ENCODE results near the gene RAB11FIP4. TPM values are rescaled to one million over a fixed set of nuclear protein-coding genes. Genes with fewer than 3 reads are reported as not detected.
A peak's percentile ranks its signal among the peaks of the same experiment; 100 is the strongest.

Gene RAB11FIP4
- total and polyA plus RNA-seq, 2 of the 13 experiments (the other 11 are each of a cell fraction or from before 2014, with no cell fraction given), result 28.0 to 89.3 TPM

- TF ChIP-seq RNF219 (CRISPR knock-in tag; IDR thresholded peaks at IDR 0.05), result no peak
- no peak for TF ChIP-seq SRSF1 (optimal IDR thresholded peaks at IDR 0.05; ENCODE audit: low read depth, low read length)
- TF ChIP-seq IRF1 (CRISPR knock-in tag; IDR thresholded peaks at IDR 0.05; ENCODE audit: low read depth), result no peak
- peak; percentile 84; the same call in 1 of the 2 replicates for TF ChIP-seq ZSCAN12 (CRISPR knock-in tag; IDR thresholded peaks at IDR 0.05)
- peak; percentile 23; the same call in 1 of the 2 replicates for TF ChIP-seq ZNF281 (CRISPR knock-in tag; IDR thresholded peaks at IDR 0.05; ENCODE audit: borderline replicate concordance)
- TF ChIP-seq FOXA1 (IDR thresholded peaks at IDR 0.05), result no peak
- TF ChIP-seq FOXA1 (CRISPR knock-in tag; IDR thresholded peaks at IDR 0.05), result no peak
- no peak for TF ChIP-seq ZZZ3 (CRISPR knock-in tag; IDR thresholded peaks at IDR 0.05; ENCODE audit: borderline replicate concordance)
- TF ChIP-seq EZH2 (conservative IDR thresholded peaks at IDR 0.05; ENCODE audit: low read depth, low read length), result no peak
- TF ChIP-seq ZMAT5 (CRISPR knock-in tag; IDR thresholded peaks at IDR 0.05; ENCODE audit: borderline replicate concordance, low read depth), result no peak
- TF ChIP-seq ZNF460 (CRISPR knock-in tag; IDR thresholded peaks at IDR 0.05; ENCODE audit: borderline replicate concordance), result no peak
- 0 out of 2 replicates have a peak, but pooled peaks have one; percentile 47 for TF ChIP-seq MYNN (CRISPR knock-in tag; IDR thresholded peaks at IDR 0.05; ENCODE audit: low read depth)
- no peak for TF ChIP-seq HDAC6 (IDR thresholded peaks at IDR 0.05; ENCODE audit: low read depth, low read length)
- no peak for TF ChIP-seq ZNF558 (CRISPR knock-in tag; IDR thresholded peaks at IDR 0.05; ENCODE audit: borderline replicate concordance)
- TF ChIP-seq ATM (IDR thresholded peaks at IDR 0.05; ENCODE audit: borderline replicate concordance), result no peak
- TF ChIP-seq E2F5 (CRISPR knock-in tag; conservative IDR thresholded peaks at IDR 0.05), result no peak
- no peak for TF ChIP-seq SMARCC2 (IDR thresholded peaks at IDR 0.05)
- TF ChIP-seq ZNF879 (CRISPR knock-in tag; IDR thresholded peaks at IDR 0.05), result no peak
These were observed 3.1 kb downstream of the RAB11FIP4 start (continued) for GRCh38 chr17:31394544-31394943.

Measured in HepG2 (cell line).